Breast epithelium (tissue), 3 donors: ENCODE data around the gene PHACTR3.

Experiments
- POLR2AphosphoS5 ChIP-seq, 3 donors: sonication (generic); formaldehyde crosslinking; IDR thresholded peaks; one replicate each; pipeline ENCODE4 v1.6.1; 2017; ENCODE audit warnings: antibody characterized with exemption in 3 of 3
- TF ChIP-seq, protein P1 (sequence below), 3 donors: fragments of 450-650 bp; IDR thresholded peaks; one replicate each; pipeline ENCODE4 v1.5.1; 2016 to 2017; ENCODE audit warnings: antibody characterized with exemption in 3 of 3, mild to moderate bottlenecking in 3 of 3, moderate library complexity in 3 of 3

DNA sequence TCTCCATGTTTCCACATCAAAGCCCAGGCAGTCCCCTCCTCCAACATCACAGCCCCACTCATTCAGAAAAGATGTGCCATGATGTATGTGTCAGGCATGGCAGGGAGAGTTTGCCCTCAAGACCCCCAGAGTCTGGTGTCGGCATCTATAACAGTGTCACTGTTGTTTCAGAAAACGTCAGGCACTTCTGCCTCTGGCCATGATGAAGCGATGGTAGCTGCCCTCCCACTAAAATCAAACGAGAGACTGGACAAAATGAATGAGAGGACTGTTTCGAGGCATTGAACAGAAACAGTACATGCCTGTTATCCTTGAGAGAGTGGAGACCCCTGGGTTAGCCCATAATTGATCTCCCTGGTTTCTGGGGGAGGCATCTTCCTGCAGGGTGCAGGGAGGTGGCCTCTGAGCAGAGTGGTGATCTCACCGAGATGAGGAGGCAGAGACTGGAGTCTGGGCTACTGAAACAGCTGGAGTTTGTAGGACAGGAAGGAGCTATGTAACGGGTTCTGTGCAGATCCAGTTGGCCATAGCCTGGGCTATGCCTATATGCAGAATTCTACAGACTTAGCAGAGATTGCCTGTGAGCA, 184.6 kb downstream of the PHACTR3 start:
- TF ChIP-seq, protein P1, sequence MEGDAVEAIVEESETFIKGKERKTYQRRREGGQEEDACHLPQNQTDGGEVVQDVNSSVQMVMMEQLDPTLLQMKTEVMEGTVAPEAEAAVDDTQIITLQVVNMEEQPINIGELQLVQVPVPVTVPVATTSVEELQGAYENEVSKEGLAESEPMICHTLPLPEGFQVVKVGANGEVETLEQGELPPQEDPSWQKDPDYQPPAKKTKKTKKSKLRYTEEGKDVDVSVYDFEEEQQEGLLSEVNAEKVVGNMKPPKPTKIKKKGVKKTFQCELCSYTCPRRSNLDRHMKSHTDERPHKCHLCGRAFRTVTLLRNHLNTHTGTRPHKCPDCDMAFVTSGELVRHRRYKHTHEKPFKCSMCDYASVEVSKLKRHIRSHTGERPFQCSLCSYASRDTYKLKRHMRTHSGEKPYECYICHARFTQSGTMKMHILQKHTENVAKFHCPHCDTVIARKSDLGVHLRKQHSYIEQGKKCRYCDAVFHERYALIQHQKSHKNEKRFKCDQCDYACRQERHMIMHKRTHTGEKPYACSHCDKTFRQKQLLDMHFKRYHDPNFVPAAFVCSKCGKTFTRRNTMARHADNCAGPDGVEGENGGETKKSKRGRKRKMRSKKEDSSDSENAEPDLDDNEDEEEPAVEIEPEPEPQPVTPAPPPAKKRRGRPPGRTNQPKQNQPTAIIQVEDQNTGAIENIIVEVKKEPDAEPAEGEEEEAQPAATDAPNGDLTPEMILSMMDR (IDR thresholded peaks at IDR 0.05) = no peak
- TF ChIP-seq POLR2AphosphoS5 (IDR thresholded peaks at IDR 0.05) = no peak
